ENCODE data around the gene ZNF431.

DNA sequence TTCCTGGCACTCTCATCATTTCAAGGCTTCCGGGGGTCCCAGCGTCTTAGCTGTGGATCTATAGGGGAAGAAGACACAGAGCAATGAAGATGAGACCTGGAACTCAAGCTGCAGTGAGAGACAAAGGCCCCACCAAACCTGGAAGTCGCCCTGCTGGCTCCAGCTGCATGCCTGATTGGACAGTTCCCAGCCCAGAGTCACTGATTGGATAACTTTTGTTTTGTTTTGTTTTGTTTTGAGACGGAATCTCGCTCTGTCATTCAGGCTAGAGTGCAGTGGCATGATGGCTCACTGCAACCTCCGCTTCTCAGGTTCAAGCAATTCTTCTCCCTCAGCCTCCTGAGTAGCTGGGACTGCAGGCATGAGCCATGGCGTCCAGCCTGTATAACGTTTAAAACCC is 6.4 kb upstream of the ZNF431 start:
- TF ChIP-seq POLR2A (IDR thresholded peaks at IDR 0.05; ENCODE audit: low read length) (no peak), GATA1 (IDR thresholded peaks at IDR 0.05; ENCODE audit: low read depth, low read length) (no peak)

Data from erythroblast (primary cell).